ACHN (cell line): ENCODE data around the gene GPR25.

Experiments
- DNase-seq: peaks from one replicate; pipeline ENCODE4 v3.0.0-alpha.2; 2015
- in situ Hi-C: cut with HindIII; loops from 2 replicates; pipeline ENCODE4 v1.10.0; 2017; ENCODE audit warnings: low sequenced_read_pairs, low pct_ligation_motif_present, low pct_unique_long_range_greater_than_20kb

Gene GPR25

DNA sequence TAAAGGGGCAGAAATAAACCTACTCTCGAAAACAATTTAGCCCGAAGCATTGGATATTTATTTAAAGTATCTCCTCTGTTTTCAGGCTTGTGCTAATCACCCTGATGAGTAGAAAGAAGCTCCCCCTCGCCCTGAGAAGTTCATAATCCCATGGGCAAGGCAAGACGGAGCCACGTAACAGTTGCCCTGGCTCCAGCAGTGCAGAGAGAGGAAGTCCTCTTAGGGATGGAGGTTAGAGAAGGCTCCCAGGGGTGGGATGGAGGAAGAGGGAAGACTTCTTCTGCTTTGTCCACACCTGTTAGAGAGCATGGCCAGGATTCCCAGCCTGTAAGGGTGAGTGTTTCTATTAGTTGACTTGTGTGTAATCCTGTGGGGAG lies 3.4 kb upstream of the GPR25 start:
- in situ Hi-C loops: no loop called here
- DNase-seq: no peak

DNA sequence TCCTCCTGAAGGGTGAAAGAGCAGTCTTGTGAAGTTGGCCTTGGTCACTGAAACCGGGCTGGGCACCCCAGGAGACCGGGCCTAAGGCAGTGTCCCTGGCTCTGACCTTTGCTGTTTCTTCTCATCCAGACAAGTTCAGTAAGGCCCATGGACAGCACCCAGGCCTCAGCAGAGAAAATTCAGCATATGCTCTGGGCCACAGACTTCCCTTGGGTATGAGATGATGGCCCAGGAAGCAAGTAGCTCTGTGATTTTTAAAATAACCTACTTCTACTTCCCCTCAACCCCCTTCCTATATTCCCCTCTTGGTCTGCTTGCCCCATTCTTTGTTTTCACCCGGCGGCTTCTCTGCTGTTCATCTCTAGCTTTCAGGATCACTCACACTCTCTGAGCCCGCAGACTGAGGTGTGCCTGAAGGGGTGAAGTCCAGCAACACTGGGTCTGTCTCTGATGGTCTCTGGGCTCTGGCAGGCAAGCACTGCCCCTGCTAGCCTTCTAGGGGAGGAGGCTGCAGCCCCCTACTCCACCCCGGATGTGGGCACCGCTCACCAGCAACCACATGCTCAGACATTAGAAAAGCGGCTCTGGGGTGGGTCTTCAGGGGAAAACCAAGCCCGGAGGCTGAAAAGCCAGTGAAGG lies 2.9 kb upstream of the GPR25 start:
- in situ Hi-C loops: no loop called here

DNA sequence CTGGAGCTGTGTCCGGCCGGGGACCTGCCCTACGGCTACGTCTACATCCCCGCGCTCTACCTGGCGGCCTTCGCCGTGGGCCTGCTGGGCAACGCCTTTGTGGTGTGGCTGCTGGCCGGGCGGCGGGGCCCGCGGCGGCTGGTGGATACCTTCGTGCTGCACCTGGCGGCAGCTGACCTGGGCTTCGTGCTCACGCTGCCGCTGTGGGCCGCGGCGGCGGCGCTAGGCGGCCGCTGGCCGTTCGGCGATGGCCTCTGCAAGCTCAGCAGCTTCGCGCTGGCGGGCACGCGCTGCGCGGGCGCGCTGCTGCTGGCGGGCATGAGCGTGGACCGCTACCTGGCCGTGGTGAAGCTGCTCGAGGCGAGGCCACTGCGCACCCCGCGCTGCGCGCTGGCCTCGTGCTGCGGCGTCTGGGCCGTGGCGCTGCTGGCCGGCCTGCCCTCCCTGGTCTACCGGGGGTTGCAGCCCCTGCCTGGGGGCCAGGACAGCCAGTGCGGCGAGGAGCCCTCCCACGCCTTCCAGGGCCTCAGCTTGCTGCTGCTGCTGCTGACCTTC lies 412 bp downstream of the GPR25 start:
- in situ Hi-C loops: no loop called here
- DNase-seq: no peak

More for the DNA sequence above, 2.9 kb upstream of the GPR25 start:
- no peak for DNase-seq

DNA sequence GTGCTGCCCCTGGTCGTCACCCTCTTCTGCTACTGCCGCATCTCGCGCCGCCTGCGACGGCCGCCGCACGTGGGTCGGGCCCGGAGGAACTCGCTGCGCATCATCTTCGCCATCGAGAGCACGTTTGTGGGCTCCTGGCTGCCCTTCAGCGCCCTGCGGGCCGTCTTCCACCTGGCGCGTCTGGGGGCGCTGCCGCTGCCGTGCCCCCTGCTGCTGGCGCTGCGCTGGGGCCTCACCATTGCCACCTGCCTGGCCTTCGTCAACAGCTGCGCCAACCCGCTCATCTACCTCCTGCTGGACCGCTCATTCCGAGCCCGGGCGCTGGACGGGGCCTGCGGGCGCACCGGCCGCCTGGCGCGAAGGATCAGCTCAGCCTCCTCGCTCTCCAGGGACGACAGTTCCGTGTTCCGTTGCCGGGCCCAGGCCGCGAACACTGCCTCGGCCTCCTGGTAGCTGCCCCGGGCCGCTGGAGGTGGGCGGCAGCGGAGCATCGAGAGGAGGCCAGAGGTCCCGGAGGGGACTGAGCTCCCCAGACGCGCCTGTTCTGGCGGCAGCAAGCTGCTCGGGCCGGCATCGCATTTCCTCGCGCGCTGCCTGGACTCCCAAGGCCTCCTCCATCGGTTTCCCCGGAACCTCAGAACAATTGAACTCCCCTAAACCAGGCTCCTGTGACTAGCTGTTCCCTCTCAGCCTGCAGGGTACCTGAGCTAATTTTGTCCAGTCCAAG lies 1.1 kb downstream of the GPR25 start:
- DNase-seq: no peak
- in situ Hi-C loops: no loop called here

DNA sequence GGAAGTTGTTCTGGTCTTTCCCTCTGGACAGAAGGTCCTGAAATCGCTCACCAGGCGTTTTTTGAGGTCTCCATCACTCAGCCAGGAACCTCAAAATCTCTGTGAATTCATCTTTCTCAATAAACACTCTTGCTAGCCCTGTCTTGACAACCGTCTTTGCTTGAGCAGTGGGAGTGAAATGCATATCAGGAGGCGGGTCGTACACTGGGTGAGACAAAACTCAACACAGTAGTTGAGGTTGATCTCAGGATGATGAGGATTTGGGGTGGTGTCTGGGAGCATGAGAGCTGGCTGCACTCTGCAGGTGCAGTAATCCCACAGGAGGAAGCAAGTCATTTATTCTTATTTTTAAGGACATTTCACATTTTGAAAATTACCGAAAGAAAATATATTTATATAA lies 1.9 kb downstream of the GPR25 start:
- no peak for DNase-seq
- in situ Hi-C loops: no loop called here

DNA sequence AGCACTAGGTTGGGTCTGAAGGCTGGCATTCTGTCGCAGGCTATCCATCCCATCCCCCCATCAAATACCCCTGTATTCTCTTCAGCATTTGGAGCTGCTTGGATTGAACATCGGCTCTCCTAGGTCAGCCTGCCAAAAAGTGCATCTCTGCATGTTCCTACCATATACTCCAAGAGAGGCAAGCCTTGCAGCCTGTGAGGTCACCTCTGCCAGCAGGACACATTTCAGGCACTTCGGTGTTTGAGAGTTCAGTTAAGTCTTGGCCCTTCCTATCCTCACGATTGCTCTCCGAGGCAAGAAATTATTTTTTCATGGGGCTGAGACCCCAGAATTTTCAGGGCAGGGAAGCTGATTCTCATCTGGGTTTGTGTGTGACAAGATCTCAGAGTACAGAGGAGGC lies 2.6 kb downstream of the GPR25 start:
- in situ Hi-C loops: no loop called here
- no peak for DNase-seq

DNA sequence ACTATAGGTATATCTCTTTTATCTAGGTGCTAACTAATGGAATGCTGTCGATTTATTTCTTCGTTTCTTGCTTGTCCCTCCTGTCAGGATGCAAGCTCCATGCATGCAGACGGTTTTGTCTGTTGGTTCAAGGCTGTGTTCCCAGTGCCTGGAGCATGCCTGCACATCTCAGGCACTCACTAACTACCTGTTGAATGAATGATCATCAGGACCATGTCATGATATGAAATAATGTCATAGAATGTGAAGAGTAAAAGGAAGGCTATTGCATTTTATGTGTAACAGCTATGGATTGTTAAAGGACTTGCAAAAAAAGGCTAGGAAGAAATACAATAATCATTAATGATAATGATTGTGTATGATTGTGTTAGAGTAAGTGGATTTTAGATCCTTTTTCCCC lies 4.2 kb downstream of the GPR25 start:
- DNase-seq: no peak
- in situ Hi-C loops: no loop called here

DNA sequence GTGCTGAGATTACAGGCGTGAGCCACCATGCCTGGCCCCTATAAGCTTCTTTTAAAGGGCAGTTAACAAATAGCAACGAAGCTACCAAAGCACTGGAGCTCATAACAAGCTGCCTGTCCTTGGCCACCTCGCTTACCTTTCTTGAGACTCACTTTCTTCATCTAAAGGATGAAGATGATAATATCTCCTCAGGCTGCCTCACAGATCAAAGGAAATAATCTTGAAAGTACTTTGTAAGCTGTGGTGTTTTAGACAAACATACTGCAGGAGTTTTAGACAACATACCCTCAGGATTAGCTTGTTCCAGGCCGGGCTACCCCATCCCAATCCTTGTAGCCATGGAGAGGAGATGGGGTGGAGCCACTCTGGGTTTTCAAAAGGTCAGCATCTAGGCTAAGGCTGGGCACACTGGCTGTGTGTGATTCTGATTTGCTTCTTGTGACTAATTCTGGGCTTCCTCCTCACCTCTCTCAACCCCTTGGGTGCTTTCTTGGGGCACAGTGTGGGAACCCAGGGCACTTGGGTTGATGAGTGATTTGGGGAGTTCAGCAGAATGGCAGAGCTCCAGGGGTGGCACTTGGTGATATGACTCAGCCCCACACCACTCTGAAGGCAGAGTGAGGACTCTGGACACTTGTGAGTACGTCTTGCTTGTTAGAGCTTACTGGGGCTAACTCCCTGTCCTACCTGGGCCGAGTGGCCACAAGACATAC lies 5.2 kb downstream of the GPR25 start:
- DNase-seq: no peak
- in situ Hi-C loops: no loop called here

DNA sequence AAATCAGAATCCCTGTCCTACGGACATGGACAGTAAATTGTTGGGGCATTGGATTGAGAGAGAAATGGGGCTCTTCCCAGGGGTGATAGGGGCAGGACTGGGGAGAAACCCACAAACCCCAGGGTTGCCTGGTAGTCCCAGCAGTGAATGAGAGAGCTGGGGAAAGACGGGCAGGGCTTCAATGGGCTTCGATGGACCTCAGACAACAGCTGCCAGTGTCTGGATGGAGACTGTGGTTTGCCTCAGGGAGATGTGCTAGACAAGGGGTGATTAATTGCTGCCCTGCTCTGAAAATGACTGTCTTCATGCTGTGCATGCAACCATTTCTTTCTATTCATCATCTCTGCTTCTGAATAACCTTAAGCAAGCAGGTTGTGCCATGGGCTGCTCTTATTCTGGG lies 7.4 kb downstream of the GPR25 start:
- in situ Hi-C loops: no loop called here
- no peak for DNase-seq

DNA sequence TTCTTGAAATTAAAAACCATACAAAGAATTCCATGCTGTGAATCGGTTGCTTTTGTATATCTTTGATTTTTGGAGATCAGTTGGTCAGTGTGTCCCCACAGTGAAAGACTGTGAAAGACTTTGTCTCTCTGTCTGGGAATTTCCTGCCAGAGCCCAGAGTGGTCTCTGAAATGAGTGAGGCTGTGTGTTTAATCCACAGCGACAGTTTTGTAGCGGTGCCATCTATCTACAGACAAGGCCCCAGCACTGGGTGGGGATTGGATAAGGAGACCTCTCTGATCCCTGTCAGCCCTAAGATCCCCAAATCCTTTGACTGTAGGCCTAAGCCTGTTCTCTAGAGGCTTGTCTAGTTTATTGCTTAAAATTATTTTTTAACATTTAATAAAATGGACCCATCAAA lies 10.3 kb downstream of the GPR25 start:
- in situ Hi-C loops: no loop called here
- DNase-seq: no peak

DNA sequence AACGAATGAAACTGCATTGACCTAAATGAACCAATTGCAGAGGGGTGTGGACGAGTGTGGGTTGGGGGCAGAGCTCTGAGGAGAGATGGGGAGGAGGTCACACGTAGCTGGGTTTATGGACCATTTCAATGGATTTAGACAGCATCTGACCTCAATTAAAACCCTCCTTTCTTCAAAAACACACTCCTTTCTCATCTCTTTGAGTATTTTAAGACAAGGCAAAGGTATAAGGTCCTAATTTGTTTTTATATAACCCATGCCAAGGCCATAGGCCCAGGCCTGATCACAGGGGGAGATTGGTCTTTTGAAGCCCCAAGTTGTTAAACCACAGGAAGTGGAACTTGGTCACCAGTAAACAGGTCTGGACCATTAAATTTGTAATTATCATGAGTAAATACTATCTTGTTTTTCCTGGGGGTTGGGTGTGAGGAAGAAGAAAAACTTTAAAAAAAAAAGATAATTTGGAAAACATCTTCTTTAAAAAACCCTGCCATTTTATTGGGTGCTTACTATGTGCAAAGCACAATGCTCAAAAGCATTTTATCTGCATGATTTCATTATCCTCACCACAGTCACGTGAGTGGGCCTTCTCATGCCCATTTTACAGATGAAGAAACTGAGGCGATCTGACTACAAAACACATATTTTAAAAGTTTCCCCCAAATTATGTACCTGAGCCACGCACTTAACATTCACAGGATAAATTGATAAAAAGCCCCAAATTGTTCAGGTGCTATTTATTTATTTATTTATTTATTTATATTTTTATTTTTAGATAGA lies 13.0 kb downstream of the GPR25 start:
- in situ Hi-C loops: no loop called here
- no peak for DNase-seq

DNA sequence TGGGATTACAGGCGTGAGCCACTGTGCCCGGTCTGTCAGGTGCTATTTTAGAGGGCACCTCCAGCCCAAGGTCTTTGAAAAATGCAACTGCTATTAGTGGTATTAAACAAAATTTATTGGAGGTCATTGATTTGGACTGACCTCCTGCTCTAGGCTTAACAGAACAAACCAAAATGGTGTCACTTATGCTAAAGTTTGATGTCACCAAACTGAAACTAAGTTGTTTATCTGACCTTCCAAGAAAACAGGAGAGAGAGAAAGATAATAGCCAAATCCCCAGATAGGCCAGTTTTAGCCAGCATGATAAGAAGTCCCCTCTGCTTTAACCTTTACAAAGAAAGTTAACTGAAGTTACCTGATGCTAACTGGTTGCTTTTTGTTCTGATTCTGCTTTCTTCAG lies 13.8 kb downstream of the GPR25 start:
- no peak for DNase-seq
- in situ Hi-C loops: no loop called here

DNA sequence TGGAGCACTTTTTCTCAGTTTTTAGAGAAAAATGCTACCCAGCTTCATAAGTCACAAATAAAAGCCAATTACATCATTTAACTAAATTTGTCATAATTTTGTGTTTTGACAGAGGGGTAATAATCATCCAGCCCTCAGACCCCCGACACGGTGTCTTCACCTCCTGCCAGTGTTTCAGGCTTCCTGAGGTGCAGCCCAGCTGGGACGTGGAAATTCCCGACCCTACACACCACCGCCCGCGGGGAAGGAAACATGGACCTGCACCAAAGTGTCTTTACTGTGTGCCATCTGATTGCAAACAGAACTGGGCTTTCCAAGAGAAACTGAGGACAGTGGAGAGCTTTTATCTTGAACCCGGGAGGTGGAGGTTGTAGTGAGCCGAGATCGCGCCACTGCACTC lies 14.3 kb downstream of the GPR25 start:
- in situ Hi-C loops: no loop called here
- DNase-seq: no peak

DNA sequence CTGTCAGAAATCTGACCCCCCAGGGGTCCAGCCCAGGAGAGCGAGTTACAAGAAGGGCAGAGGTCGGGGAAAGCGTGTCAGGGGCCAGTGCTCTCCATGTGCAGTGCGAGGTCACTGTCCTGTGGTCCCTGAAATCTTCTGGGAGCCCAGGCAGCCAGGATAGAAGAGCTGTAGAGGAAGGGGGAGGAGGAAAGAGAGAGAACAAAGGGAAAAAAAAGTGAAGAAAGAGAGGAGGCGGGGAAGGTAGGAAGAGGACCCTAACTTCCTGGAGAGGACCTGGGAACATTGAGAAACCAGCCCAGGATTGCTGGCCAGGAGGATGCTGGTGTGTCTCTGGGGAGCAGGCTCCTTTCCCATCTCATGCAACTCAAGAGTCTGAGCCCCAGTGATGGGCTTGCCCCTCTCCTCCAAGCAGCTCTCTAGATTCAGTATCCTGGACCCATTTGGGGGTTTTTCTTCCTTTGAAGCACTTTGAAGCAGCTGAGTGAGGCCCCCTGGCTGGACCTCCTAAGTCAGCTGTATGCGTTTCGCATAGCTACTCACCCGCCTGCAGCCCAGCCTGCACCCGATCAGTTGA lies 15.1 kb downstream of the GPR25 start:
- DNase-seq: no peak
- in situ Hi-C loops: no loop called here

DNA sequence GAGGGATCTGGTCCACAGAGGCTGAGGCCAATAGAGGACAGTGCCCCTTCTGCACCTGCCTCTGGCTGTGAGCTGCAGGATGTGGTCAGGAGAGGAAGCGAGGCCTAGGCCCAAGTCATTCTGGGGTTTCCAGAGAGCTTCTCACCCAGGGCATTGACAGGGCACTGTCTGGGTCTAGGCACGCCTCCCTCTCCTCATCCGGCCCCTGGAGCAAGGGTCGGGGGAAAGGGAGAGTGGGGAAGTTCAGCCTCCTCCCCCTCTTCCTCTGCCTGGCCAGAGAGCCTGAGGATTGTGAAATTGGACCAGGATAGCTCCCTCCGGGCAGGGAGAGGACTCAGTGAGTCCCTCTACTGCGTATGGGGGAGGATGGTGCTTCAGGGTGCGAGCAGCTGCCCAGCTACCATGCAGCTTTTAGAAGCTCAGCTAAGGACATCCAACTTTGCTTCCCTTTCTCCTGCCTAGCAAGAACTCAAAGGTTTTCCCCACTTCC lies 15.6 kb downstream of the GPR25 start:
- DNase-seq: peak; percentile 21
- in situ Hi-C loops: no loop called here

DNA sequence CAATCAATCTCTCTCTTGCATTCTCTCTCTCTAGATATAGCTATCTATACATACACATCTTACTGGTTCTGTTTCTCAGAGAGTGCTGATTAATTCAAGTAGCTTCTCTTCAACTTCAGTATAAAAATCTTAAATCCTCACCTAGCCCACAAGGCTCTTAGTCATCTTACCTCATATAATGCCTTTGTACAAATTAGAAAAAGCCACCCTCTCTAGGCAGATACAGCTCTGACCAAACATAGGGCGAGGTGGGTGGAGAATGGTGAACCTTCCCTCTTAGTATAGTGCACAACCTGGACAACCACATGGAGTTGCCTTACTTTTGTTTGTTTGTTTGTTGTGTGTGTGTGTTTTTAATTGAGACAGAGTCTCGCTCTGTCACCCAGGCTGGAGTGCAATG lies 16.8 kb downstream of the GPR25 start:
- DNase-seq: no peak

DNA sequence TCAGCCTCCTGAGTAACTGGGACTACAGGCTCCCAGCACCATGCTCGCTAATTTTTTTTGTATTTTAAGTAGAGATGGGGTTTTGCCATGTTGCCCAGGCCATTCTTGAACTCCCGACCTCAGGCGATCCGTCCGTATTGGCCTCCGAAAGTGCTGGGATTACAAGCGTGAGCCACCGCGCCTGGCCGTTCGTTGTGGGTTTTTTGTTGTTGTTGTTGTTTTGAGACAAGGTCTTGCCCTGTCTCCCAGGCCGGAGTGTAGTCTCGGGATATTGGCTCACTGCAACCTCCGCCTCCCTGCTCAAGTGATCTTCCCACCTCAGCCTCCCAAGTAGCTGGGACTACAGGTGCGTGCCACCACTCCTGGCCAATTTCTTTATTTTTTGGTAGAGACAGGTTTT lies 17.2 kb downstream of the GPR25 start:
- in situ Hi-C loops: no loop called here
- no peak for DNase-seq

More for the DNA sequence above, 16.8 kb downstream of the GPR25 start:
- in situ Hi-C loops: no loop called here
